Astrocyte of the hippocampus (primary cell): Measurements from ENCODE around the gene ALDH8A1.

Experiments used
- DNase-seq: peaks from one replicate; pipeline ENCODE4 v3.0.0; 2011; ENCODE audit warnings: low read depth, low spot score

Gene ALDH8A1

DNA sequence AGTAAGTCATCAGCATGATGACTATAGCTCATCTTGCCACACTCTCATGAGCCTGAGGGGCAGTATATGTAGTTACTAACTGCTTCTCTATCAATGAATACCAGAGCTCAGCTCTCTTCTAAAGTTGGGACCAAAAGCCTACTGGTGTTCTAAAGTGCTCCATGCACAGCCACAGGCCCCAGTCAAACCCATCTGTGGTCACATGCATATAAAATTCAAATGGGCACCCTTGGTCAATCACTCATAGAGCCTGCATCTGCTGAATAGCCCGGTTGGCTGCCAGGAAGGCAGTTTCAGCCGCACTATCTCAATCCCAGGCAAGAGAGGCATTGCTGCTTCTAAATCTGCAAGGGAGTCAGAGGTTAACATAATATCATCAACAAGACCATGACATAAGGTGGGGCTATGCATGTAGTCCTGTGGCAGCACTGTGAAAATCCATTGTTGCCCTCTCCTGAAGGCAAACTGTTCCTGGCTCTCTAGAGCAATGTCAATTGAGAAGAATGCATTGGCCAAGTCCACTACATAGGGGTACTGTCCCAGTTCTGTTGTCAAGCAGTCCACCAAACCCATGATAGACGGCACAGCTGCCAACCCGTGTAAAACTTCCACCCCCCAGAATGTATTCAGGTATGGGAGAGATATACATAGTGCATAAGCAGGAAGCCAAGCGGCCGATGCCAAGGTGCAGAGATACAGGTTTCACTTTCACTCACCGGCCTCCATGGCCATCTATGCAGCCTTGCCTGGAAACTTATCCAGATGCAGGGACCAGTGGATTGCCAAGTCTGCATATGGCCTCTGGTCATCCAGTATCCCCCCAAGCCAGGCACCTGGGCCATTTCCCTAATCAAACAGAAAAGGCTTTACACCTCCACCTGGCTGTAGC is 76.2 kb downstream of the ALDH8A1 start:
- no peak for DNase-seq

DNA sequence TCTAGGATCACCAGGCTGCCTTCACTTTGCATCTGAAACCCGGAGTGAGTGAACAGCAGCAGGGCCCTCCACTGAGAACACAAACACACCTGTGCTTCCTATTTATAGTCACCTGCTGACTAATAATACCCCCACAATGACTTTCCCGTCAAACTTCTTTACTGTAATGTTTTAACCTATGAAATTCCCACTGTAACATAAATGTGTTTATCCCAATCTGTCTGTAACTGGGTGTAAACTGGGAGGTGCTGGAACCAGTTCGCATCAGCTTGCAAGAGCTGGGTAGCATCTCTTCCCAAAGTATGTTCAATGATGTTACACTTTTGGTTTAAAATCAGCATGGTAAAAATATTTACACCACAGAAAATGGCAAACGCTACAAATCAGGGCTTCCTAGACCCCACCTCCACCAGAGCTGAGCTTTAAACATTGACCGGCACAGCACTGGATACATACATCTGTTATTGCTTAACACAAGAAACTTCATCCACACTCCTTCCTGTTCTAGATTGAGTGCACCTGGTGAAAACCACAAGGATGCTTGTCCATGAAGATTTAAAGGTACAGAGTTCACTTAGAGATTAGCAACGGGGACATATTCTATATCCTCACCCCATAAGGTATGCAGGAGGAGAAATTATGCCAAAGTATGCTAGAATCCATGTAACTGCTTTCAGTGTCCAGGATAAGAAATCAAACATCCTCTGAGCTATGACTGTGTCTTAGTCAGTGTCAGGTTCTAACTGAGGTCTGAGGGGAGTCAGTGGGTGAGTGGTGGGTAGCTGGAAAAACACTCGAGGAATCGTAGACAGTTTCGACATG is 79.0 kb downstream of the ALDH8A1 start:
- no peak for DNase-seq

DNA sequence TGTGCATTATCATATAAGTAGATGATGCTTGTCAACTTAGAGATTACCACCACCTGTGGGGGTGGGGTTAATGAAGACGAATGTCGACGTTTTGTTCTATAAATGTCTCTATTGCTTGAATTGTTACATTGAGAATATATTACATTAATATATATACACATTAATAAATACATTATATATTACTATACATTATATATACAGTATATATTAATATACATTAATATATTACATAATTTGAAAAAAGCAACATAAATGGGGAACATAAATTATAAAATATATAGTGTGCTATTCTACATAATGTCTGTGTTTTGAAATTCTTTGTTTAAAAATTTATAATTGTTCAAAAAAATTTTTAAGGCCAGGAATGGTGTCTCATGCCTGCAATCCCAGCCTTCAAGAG is 81.1 kb downstream of the ALDH8A1 start:
- no peak for DNase-seq
